Erythroblast (primary cell): ENCODE measurements around the gene C11orf21.

ENCODE experiments used
- DNase-seq, 2 experiments: peaks; one replicate each; lab custom pipeline; 2025; lab: John Stamatoyannopoulos, UW
- GATA1 ChIP-seq: IDR thresholded peaks from 2 replicates; pipeline ENCODE4 v1.6.1; 2011; ENCODE audit warnings: low read depth, mild to moderate bottlenecking, control low read depth, low read length, moderate library complexity
- POLR2A ChIP-seq: IDR thresholded peaks from 2 replicates; pipeline ENCODE4 v1.6.1; 2011; ENCODE audit warnings: mild to moderate bottlenecking, low read length

Gene C11orf21

DNA sequence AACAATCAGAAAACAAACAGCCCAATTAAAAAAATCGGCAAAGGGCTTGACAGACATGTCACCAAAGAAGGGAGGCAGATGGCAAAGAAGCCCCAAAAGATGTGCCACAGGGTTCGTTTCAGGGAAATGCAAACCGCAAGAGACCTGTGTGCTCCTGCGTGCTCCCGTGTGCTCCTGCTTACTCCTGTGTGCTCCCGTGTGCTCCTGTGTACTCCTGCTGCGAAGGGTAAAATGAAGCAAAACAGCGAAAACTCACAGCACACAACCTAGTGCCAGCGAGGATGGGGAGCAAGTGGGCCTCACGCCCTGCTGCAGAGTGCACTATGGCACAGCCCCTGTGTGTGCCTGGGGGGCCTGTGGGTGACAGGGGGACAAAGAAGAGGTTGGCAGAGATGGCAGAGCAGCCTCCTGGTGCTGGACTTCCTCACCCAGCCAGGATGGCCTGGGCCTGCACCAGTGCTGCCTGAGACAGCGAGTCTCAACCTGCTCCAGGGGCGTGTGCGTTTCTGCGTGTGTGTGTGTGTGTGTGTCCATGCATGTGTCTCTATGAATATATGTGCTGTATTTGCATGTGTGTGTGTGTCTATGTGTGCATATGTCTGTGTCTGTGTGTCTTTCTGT is 45.3 kb downstream of the C11orf21 start:
- no peak for TF ChIP-seq GATA1
- no peak for TF ChIP-seq POLR2A

DNA sequence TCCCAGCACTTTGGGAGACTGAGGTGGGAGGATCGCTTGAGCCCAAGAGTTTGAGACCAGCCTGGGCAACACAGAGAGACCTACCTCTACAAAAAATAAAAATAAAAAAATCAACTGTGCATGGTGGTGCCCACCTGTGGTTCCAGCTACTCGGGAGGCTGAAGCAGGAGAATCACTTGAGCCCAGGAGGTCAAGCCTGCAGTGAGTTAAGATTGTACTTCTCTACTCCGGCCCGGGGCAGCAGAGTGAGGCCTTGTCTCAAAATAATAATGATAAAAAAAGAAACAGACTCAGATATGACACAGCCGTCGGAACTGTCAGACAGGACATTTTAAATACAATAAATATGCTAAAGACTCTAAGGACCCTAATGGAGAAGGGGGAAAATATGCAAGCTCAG is 49.7 kb downstream of the C11orf21 start:
- TF ChIP-seq POLR2A (no peak), GATA1 (no peak)

More for the DNA sequence above, 45.3 kb downstream of the C11orf21 start:
- DNase-seq = no peak

DNA sequence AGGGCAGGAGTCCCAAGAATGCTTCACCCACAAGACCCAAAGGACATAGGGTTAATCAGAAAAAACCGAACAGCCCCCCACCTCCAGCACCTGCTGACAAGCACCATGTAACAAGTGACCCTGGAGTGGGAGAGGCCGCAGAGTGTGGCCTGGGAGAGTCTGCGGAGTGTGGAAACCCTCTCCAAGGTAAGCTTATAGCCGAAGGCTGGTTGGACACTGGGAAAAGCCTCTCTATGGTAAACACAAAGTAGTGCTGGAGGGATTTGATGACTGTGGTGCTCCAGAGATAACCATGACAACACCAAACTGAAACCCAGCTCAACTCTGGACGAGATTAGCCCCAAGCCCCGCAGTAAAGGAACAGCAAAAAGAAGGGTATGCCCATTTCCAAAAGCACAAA is 50.6 kb downstream of the C11orf21 start:
- TF ChIP-seq POLR2A (no peak), GATA1 (no peak)
- DNase-seq = no peak

More for the DNA sequence above, 49.7 kb downstream of the C11orf21 start:
- no peak for DNase-seq

DNA sequence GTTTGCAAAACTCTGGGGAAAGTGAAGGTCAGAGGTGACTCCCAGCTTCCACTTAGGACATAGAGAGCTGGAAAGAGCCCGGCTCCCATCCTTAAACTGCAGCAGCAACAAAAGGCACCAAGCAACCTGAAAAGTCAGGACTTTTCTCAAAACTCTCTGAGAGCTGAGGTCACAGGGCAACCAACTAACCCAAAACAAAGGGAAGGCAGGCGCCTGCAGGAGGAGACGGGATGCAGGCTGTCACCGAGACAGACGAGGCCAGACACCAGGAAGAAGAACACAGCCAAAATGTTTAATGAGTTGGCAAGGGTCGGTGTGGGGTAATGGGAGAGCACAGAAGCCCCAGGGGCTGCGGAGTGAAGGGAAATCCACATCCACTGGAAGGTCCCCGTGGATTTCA is 51.2 kb downstream of the C11orf21 start:
- DNase-seq = no peak
- no peak for TF ChIP-seq POLR2A

DNA sequence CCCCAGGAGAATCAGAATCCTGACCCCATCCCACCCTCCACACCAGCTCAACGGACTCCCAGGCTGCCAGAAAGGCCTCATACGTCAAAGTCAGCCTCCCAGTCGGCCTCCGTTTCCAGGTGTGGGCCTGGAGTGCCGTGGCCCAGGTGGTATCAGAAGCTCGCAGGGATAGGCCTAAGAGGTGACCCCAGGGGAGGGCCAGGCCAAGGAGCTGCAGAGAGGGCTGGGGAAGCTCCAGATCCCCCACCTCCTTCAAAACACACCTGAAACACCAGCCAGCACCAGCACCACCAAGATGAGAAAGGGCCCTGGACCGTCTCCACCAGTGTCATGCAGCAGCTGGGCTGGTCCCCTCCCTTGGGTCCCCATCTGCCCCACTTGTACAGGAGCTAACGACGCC is 51.7 kb downstream of the C11orf21 start:
- no peak for DNase-seq
- TF ChIP-seq GATA1 (no peak), POLR2A (no peak)

DNA sequence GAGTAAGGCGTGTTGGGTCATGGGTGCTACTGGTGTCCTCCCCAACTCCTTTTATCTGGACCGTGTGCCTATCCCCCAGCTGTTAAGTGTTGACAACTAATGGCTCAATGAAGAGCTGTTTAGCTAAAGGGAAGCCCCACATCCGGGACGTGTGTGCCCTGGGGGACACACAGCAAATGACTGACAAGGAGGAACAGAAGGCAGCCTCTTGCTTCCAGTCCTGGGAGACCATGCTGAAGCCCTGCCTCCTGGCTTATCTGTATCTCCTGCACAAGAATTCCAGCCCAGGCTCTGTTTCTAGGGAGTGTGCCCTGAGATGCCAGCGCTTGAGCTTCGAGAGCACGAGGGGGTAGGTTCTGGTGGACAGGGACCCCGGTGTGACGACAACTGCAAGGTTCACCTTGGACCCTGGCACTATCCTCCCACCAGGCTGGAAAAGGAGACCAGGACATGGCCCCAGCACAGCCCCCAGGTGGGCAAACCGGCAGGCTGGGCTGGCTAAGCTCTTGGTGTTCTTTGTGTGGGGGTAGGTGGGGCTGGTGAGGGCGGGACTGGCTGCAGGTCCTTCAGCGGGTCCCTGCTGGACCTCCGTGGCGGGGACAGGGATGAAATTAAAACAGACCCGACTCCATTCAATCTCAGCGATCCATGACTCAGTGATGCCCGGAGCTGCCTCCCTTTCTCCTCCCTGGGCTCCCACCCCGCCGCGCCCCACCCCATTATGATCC is 52.4 kb downstream of the C11orf21 start:
- TF ChIP-seq POLR2A (no peak), GATA1 (no peak)
- DNase-seq = no peak

DNA sequence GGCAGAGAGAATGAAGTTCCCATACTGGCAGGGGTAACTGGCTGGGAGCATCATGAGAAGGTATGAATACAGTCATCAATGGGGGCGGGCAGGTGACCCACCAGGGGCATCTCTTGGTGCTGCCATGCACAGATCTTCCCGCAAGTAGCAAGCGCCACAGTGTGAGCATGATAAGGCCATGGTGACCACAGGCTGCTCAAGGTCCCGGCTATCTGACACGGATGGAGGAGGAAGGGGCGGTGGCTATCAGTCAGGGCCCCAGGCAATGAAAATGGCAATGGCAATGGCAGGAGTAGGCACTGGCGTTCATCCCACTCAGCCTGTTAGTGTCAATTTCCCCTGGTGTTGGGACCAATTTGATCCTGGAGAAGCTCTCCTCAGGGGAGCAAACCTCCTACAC is 53.0 kb downstream of the C11orf21 start:
- TF ChIP-seq GATA1 (no peak), POLR2A (no peak)
- DNase-seq = no peak

DNA sequence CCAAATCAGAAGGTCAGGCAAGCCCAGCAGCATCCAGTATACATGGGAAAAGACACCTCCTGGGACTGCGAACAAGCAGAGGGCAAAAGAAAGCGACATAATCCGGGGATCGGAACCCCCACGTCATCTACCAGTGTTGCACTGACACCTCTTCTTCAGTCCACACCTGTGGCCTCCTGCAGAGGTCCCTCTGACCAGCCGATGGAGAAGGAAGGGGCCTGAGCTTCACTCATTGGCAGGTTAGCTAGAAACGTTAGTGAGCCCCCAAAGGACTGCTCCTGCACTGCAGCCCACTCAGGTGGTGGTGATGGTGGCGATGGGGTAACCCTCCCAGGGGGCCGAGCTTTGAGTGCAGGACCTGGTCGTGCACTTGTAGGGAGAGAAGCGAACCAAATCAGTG is 53.5 kb downstream of the C11orf21 start:
- DNase-seq = no peak
- TF ChIP-seq POLR2A = no peak
- no peak for TF ChIP-seq GATA1

DNA sequence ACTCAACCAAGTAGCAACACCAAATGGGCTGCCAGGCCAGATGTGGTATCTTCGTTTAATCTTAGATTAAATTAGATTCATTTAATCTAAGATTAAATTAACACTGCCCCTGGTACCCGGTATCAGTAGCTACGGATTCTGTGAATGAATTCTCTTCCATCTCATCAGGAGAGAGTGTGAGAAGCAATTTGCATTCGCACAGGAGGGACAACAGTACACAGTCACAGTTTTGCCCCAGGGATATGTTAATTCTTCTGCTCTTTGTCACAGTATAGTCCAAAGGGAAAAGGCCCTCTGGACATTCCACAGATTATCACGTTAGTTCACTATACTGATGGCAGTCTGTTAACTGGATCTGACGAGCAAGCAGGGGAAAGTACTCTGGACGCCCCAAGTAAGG is 54.2 kb downstream of the C11orf21 start:
- no peak for DNase-seq
- TF ChIP-seq GATA1 (no peak), POLR2A (no peak)
